ENCODE results near the gene FRAT1. TPM values are rescaled to one million over a fixed set of nuclear protein-coding genes. Genes with fewer than 3 reads are reported as not detected.

FRAT1 gene
- total and polyA plus RNA-seq, 2 of the 13 experiments (the other 11 are each of a cell fraction or from before 2014, with no cell fraction given), result 1.7 to 2.3 TPM

DNA sequence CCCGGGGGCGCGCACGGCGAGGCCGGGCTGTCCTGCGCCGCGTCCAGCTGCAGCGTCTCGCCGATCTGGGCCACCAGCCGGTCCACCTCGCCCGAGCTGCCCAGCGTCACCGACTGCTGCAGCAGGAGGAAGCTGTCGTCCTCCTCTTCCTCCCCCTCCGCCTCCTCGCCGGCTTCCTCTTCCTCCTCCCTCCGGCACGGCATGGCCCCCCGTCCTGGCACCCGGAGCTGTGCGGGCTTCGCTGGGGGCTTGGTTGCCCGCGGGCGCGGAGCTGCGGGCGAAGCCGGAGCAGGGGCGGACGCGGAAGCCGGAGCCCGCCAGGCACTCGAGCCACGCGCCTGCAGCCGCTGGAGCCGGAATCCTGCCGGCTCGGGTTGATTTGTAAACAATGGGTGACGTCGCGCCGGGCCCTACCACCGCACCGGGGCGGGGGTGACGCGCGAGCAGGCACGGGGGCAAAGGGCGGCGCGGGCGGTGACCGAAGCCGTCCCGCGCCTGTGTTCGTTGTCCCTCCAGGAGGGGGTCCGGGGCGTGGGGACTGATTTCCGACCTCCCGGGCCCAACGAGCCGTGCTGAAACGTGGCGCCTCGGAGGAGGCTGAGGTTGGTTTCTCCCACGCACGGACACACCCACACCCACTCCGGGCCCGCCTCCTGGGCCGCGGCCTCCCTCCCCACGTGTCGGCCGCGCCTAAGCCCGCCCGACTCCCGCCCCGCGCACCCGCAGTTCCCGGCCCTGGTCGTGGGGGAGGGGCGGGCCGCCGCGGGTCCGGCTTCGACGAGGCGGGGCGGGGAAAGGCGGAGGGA, 15.5 kb downstream of the FRAT1 start, which contains the start of gene FRAT2 (continued):
- no peak for TF ChIP-seq ZNF431 (CRISPR knock-in tag; IDR thresholded peaks at IDR 0.05; ENCODE audit: borderline replicate concordance, low read depth)
- TF ChIP-seq SMARCC2 (IDR thresholded peaks at IDR 0.05), result no peak
- peak; percentile 74; the same call in 1 of the 2 replicates for TF ChIP-seq KLF11 (CRISPR knock-in tag; IDR thresholded peaks at IDR 0.05)
- TF ChIP-seq, protein P1, sequence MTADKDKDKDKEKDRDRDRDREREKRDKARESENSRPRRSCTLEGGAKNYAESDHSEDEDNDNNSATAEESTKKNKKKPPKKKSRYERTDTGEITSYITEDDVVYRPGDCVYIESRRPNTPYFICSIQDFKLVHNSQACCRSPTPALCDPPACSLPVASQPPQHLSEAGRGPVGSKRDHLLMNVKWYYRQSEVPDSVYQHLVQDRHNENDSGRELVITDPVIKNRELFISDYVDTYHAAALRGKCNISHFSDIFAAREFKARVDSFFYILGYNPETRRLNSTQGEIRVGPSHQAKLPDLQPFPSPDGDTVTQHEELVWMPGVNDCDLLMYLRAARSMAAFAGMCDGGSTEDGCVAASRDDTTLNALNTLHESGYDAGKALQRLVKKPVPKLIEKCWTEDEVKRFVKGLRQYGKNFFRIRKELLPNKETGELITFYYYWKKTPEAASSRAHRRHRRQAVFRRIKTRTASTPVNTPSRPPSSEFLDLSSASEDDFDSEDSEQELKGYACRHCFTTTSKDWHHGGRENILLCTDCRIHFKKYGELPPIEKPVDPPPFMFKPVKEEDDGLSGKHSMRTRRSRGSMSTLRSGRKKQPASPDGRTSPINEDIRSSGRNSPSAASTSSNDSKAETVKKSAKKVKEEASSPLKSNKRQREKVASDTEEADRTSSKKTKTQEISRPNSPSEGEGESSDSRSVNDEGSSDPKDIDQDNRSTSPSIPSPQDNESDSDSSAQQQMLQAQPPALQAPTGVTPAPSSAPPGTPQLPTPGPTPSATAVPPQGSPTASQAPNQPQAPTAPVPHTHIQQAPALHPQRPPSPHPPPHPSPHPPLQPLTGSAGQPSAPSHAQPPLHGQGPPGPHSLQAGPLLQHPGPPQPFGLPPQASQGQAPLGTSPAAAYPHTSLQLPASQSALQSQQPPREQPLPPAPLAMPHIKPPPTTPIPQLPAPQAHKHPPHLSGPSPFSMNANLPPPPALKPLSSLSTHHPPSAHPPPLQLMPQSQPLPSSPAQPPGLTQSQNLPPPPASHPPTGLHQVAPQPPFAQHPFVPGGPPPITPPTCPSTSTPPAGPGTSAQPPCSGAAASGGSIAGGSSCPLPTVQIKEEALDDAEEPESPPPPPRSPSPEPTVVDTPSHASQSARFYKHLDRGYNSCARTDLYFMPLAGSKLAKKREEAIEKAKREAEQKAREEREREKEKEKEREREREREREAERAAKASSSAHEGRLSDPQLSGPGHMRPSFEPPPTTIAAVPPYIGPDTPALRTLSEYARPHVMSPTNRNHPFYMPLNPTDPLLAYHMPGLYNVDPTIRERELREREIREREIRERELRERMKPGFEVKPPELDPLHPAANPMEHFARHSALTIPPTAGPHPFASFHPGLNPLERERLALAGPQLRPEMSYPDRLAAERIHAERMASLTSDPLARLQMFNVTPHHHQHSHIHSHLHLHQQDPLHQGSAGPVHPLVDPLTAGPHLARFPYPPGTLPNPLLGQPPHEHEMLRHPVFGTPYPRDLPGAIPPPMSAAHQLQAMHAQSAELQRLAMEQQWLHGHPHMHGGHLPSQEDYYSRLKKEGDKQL (CRISPR knock-in tag; IDR thresholded peaks at IDR 0.05; ENCODE audit: low read depth), result peak; percentile 41; the same call in 1 of the 2 replicates
- peak; percentile 37; the same call in 1 of the 2 replicates for TF ChIP-seq ZNF329 (CRISPR knock-in tag; IDR thresholded peaks at IDR 0.05; ENCODE audit: low read depth)
- TF ChIP-seq, protein P2, sequence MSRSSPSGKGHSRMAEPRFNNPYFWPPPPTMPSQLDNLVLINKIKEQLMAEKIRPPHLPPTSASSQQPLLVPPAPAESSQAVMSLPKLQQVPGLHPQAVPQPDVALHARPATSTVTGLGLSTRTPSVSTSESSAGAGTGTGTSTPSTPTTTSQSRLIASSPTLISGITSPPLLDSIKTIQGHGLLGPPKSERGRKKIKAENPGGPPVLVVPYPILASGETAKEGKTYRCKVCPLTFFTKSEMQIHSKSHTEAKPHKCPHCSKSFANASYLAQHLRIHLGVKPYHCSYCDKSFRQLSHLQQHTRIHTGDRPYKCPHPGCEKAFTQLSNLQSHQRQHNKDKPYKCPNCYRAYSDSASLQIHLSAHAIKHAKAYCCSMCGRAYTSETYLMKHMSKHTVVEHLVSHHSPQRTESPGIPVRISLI (CRISPR knock-in tag; IDR thresholded peaks at IDR 0.05; ENCODE audit: borderline replicate concordance), result peak; percentile 60; the same call in 1 of the 2 replicates
- TF ChIP-seq, protein P3, sequence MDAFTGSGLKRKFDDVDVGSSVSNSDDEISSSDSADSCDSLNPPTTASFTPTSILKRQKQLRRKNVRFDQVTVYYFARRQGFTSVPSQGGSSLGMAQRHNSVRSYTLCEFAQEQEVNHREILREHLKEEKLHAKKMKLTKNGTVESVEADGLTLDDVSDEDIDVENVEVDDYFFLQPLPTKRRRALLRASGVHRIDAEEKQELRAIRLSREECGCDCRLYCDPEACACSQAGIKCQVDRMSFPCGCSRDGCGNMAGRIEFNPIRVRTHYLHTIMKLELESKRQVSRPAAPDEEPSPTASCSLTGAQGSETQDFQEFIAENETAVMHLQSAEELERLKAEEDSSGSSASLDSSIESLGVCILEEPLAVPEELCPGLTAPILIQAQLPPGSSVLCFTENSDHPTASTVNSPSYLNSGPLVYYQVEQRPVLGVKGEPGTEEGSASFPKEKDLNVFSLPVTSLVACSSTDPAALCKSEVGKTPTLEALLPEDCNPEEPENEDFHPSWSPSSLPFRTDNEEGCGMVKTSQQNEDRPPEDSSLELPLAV (CRISPR knock-in tag; conservative IDR thresholded peaks at IDR 0.05; ENCODE audit: low read depth), result no peak
- TF ChIP-seq ZNF205 (CRISPR knock-in tag; IDR thresholded peaks at IDR 0.05), result no peak
- TF ChIP-seq MYNN (CRISPR knock-in tag; IDR thresholded peaks at IDR 0.05; ENCODE audit: low read depth), result no peak
- no peak for TF ChIP-seq ZNF737 (CRISPR knock-in tag; IDR thresholded peaks at IDR 0.05; ENCODE audit: borderline replicate concordance)
- no peak for TF ChIP-seq MTF2 (CRISPR knock-in tag; IDR thresholded peaks at IDR 0.05; ENCODE audit: borderline replicate concordance)
- peak; percentile 86 for TF ChIP-seq MXI1 (IDR thresholded peaks at IDR 0.05; ENCODE audit: borderline replicate concordance, low read depth, low read length)
- TF ChIP-seq ZNF530 (CRISPR knock-in tag; IDR thresholded peaks at IDR 0.05; ENCODE audit: low read depth), result no peak
- no peak for TF ChIP-seq ZFYVE20 (CRISPR knock-in tag; IDR thresholded peaks at IDR 0.05; ENCODE audit: borderline replicate concordance, low read depth)
- TF ChIP-seq ZZZ3 (CRISPR knock-in tag; IDR thresholded peaks at IDR 0.05; ENCODE audit: borderline replicate concordance), result peak; percentile 84; the same call in 1 of the 2 replicates
- TF ChIP-seq, protein P4, sequence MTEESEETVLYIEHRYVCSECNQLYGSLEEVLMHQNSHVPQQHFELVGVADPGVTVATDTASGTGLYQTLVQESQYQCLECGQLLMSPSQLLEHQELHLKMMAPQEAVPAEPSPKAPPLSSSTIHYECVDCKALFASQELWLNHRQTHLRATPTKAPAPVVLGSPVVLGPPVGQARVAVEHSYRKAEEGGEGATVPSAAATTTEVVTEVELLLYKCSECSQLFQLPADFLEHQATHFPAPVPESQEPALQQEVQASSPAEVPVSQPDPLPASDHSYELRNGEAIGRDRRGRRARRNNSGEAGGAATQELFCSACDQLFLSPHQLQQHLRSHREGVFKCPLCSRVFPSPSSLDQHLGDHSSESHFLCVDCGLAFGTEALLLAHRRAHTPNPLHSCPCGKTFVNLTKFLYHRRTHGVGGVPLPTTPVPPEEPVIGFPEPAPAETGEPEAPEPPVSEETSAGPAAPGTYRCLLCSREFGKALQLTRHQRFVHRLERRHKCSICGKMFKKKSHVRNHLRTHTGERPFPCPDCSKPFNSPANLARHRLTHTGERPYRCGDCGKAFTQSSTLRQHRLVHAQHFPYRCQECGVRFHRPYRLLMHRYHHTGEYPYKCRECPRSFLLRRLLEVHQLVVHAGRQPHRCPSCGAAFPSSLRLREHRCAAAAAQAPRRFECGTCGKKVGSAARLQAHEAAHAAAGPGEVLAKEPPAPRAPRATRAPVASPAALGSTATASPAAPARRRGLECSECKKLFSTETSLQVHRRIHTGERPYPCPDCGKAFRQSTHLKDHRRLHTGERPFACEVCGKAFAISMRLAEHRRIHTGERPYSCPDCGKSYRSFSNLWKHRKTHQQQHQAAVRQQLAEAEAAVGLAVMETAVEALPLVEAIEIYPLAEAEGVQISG (CRISPR knock-in tag; IDR thresholded peaks at IDR 0.05), result peak; percentile 72
- no peak for TF ChIP-seq RFX5 (IDR thresholded peaks at IDR 0.05; ENCODE audit: low read depth, low read length)
- TF ChIP-seq KDM1A (CRISPR knock-in tag; IDR thresholded peaks at IDR 0.05), result no peak

All from HepG2 (cell line).